GM19240 (cell line): ENCODE data around the gene SHMT1.
"Not testable (repeated sequence)": the region's sequence is repeated elsewhere in the genome, so short reads cannot be mapped to it uniquely, and the experiment has no call there.

Experiments used
- DNase-seq: peaks from one replicate; pipeline ENCODE4 v3.0.0; 2011; ENCODE audit warnings: low spot score; ENCODE audit not compliant: insufficient read length

The SHMT1 gene

DNA sequence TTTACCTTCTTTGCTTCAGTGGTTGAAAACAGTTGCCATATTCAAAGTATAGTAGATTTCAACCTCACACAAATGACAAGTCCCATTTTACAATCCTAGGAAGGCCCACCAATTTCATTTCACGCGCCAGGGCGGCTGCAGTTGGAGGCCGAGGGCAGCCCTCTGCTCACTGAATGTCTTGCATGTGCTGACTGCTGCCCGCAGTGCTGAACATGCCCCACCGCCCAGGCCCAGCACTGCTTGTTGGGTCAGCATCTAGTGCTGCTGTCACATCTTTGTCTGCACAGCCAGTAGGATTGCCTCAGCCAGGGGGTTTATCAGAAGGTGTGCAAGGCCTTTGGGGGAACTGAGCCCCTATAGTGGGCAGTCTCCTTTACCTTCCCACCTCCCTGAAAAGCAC, 36.8 kb downstream of the SHMT1 start:
- no peak for DNase-seq

DNA sequence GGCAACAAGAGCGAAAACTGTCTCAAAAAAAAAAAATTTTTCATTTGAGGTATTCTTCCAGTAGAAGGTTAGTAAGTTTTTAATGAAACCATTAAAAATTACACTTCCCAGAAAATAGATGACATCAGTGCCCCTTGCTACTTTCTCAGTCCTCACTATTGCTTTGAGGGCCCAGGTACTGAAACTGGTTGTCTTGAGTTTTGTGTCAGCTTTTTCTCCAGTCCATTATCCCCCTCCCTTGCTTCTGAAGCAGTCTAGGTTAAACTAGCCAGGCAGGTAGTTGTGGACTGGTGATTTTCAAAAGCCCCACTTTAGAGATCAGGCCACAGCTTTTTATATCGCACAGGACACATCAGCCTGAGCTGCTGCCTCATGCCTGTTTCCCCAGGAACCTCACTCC, 37.3 kb downstream of the SHMT1 start:
- no peak for DNase-seq

DNA sequence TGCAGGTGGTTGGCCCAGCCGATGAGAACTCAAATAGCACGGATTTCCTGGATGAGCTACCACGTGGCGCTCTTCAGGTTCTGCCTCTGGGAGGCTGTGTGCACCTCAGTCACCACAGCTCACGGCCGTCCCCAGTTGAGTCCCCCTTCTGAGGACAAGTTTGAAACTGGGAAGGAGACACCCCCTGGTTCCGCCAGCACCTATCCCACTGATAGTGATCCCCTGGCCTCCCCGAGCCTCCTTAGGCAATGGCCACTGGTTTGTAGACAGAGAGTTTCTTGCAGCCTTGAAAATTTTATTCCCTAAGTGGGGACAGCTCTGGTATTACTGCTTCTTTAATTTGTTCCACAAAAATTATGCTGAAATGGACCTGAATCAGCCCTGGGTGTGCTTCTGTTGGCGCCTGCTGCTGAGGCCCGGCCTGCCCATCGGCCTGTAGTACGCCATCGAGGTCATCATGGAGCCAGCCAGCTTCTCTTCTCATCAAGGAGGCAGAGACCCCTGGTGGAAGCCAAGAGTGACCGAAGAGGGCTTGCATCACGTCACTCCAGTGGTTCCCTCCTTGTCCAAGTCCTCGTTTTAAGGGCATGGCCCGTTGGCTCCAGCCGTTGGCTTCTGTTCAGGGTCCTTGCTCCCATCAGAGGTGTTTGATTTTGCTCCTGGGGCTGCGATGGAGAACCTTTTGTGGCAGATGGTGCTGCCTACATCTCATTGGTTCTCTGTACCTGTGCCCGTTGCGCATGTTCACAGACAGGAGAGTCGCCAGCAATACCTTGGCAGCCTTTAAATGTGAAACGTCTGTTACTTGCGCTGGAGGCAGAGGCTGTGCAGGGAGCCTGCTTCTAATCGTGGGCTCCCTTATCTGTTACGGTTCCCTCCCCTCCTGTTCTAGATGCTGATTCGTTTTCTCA, 39.0 kb downstream of the SHMT1 start:
- no peak for DNase-seq

DNA sequence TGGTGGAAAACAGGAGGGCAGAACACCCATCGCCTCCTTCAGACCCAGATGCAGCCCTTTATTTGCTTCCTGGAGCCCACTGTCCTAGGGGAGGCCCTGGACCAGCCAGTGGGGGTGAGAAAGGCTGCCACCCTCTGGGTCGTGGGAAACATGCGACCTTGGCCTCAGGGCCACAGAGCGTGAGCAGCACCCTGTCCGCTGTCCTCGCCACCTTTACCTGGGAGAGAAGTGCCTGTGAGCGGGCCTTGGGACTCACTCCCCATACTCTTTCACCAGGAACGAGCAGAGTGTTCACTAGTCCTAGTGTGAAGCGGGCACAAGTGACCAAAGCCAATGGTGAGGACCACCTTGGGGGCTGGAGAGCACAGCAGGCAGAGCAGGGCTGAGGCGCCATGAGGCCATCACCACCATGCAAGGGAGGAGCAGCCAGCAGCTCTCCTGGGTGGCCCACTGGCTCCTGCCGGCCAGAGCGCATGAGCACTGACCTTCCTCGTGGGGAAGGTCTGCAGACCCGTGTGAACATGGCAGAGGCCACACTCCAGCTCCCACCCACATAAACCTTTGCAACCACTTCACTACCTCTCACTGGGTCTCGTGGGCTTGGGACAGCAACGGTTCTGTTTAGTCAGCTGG, 39.7 kb downstream of the SHMT1 start:
- DNase-seq, result no peak

DNA sequence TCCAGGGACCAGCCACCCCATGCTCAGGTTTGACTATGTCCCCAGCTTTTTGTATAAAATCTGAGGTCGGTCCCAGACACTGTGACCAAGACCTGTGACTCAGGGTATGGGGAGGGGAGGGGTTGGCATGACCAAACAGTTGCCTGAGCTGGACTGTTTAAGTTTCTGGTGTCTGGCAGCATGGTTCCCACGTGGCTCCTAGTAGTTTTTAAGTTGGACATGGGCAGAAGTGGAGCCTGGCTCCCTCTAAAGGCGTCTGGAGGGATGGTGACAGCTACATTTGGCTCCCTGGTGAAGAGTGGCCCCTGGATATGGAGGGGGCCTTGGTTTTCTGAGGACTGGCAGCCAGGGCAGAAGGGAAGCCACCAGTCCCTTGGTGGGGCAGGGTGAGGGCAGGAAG, 40.3 kb downstream of the SHMT1 start:
- no peak for DNase-seq

DNA sequence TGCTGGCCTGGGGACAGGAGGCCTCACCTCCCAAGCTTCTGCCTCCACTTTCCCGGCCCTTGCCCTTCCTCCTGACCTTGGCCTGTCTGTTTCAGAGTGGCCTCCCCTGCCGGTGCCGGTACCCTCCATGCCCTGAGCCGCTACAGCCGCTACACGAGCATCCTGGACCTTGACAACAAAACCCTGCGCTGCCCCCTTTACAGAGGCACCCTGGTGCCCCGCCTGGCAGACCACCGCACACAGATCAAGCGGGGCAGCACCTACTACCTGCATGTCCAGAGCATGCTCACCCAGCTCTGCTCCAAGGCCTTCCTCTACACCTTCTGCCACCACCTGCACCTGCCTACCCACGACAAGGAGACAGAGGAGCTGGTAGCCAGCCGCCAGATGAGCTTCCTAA, 40.8 kb downstream of the SHMT1 start:
- no peak for DNase-seq

DNA sequence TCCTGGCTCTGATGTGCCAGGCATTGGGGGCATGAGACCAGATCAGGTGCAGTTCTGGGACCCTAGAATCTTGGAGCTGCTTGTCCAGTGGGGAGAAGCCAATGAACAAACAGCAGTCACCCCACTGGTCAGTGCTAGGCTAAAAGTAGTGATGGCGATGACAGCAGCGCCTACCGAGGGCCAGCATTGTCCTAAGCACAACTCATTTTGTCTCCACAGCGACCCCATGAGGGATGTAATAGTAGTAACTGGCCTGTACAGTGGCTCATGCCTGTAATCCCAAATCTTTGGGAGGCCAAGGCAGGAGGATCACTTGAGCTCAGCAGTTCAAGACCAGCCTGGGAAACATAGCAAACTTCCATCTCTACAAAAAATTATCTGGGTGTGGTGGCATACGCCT, 42.0 kb downstream of the SHMT1 start:
- no peak for DNase-seq

DNA sequence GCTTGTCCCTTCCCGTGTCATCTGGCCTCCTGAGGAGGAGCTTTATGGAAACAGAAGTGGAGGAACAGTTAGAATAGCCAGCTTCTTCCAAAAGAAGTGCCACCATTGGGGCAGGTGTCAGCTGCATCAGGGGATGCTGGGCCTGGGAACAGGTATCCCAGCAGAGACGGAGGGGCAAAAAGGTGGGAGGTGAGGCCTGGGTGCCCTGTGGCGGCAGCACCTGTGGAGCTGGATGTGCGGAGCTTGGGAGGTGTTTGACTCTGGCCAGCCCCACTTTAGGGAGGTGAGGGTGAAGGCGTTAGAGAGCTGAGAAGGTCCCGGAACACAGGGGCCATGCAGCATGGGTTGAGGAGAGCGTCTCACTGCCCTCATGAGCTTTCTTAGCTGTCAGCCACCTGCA, 43.0 kb downstream of the SHMT1 start:
- no peak for DNase-seq

DNA sequence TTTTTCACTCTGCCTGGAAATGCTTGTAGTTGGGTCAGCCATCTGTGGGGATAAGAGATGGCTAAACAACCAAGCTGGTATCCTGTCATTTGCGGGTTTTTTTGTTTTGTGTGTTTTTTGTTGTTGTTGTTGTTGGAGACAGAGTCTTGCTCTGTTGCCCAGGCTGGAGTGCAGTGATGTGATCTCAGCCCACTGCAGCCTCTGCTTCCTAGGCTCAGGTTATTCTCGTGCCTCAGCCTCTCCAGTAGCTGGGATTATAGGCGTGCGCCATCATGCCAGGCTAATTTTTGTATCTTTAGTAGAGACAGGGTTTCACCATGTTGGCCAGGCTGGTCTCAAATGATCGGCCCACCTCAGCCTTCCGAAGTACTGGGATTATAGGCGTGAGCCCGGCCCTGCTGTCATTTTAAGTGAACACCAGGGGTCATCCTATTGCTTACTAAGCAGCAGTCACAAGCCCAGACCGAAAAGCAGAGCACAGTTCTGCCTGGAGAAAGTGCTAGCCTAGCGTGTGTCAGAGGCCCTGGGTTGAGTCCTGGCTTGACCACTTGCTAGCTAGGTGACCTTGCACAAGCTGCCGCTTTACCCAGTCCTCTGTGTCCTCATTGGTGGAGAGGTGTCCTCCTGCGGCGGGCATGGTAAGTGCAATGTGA, 43.6 kb downstream of the SHMT1 start:
- no peak for DNase-seq

DNA sequence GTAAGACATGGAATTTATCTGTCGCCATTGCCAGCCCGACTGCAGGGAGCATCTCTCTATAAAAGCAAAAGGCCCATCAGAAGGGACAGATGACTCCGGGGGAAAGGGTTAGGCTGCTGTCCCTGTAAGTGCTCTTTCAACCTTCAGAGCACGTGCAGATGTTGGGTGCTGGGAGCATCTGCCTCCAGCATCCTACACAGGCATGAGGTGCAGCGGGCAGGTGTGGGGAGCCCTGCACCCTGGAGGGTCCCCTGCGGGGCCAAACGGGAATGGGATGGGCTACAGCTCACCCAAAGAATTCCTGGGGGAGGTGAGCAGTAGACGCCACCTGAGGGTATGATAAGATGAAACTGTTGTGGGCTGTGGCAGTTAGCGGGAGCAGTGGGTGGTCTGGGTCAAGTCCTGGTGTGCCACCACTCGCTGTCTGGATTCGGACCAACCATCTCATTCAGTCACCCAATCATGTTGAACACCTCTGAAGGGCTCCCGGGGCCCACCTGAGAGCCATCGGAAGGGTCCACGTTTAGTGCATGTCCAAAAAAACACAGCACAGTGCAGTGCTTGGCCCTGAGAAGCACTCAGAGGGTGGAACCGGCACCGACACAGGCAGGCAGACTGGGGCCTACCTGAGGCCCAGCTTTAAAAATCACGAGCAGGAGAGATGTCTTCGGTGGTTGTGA, 44.4 kb downstream of the SHMT1 start:
- DNase-seq, result no peak

DNA sequence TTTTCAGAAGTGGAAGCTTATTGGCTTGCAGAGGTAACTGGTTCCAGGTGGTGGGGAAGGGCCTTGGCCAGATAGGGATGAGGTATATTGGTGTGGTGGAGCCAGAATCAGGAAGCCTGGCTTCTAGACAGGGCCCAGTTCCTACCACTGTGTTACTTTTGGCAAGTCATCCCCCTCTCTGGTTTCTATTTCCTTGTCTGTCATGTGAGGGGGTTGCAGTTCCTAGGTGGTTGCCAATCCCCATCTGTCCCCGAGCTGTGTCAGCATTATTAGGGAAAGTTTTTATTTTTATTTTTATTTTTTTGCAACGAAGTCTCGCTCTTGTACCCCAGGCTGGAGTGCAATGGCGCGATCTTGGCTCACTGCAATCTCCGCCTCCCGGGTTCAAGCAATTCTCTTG, 45.2 kb downstream of the SHMT1 start:
- no peak for DNase-seq

DNA sequence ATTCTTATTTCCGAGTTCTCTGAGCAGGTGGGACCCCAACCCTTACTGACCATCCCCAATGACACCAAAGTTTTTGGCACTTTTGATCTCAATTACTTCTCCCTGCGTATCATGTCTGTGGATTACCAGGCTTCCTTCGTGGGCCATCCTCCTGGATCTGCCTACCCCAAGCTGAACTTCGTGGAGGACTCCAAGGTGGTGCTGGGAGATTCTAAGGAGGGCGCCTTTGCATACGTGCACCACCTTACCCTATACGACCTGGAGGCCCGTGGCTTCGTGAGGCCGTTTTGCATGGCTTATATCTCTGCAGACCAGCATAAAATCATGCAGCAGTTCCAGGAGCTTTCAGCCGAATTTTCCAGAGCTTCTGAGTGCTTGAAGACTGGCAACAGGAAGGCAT, 47.4 kb downstream of the SHMT1 start:
- DNase-seq, result no peak

DNA sequence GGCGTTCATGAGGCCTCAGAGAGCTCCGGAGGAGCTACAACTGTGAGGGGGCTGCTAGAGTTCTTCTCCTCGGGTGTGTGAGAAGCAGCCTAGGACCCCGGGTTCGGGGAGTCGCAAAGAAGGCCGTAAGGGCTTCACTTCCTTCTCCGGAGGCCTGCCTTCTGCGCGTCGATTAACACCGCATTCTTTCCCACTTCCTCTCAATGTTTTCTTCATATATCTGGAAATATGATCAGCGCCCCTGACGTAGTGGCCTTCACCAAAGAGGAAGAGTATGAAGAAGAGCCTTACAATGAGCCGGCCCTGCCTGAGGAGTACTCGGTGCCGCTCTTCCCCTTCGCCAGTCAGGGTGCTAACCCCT, 47.8 kb downstream of the SHMT1 start:
- no peak for DNase-seq

DNA sequence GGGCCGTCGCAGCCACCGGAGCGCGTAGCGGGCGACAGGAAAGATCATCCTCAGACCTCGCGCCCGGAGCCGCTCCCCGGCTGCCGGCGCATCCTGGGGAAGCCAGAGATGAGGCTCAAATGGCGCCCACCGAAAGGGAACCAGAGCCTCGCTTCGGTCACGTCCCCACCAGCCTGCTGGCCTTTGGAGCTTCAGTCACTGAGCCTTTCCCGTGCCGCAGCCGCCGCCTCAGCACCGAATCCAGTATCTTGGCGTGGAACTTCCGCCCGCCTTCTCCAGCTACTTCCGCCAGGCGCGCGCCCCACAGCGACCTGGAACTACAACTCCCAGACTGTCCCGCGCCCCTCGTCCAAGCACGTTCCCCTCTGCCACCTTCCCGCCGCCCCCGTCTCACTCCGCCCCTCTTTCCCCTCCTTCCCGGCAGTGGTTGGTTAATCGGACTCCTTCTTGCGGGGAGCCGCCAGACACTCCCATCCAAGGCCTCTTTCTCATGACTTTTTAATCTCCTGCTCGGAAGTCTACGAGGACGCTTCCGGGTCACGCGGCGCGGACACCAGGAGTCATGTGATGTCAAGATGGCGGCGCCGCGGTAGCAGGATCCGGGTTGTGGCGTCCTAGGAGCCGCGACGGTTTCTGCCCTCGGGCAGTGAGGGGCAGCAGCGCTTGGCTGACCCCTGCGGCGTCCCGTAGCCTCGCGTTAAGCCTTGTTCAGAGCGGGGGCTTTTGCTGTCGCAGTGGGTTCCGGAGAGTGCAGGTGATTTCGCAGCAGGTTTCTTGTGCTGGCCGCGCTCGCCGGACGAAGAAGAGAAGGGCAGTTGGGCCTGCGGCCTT, 48.4 kb downstream of the SHMT1 start, which contains the start of the genes SMCR8 and TOP3A:
Gene SMCR8, plus strand, starts transcription at position 563 of the 831 bp plus-strand sequence. CDS start 497 bp downstream, outside the sequence.
Gene TOP3A, minus strand, starts transcription at position 264 of the 831 bp plus-strand sequence. Its CDS starts 216 bp downstream, at position 48.
- peak; percentile 82 for DNase-seq

DNA sequence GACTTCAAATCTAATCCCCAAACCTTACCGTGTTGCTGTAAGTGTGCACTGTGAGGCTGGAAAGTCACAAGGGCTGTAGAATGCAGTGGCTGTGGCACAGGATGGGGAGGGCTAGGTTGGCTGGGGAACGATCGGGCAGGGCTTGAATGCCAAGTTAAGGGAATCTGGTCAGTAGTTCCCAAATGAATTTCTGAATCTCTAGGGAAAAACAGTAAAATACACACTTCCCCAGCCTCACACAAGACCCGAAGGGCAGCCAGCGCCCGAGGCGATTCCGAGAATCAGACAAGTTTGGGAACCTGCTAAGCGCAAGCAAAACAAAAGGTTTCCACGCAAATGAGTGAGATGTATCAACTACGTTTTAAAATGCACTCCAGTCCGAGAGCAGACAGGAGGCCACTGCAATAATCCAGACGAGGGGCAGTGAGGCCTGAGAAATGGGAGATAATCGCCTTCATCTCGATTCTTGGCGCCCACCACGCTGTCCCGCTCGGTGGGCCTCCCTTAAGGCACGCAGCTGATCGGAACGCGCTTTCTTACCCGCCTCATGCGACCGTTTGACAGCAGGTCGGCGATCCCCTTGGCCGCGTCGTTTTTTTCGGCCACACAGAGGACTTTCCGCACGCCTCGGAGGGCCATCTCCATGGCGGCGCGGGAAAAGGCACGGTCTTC, 49.2 kb downstream of the SHMT1 start:
- DNase-seq, result no peak

DNA sequence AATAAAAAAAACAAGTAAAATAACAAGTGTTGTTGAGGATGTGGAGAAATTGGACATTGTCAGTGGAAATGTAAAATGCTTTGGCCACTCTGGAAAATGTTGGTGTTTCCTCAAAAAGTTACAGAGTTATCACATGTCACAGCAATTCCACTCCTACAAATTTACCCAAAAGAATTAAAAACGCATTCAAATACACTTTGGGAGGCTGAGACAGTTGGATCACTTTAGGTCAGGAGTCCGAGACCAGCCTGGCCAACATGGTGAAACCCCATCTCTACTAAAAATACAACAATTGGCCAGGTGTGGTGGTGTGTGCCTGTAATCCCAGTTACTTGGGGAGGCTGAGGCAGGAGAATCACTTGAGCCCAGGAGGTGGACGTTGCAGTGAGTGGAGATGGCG, 54.1 kb downstream of the SHMT1 start:
- DNase-seq, result no peak

DNA sequence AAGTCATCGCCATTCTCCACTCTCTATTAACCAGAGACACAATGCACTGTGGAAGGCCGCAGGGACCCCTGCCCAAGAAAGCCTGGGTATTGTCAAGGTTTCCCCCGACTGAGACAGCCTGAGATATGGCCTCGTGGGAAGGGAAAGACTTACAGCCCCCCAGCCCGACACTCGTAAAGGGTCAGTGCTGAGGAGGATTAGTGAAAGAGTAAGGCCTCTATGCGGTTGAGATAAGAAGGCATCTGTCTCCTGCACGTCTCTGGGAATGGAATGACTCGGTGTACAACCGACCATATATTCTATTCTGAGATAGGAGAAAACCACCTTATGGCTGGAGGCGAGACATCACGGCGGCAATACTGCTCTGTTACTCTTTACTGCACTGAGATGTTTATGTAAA, 60.1 kb downstream of the SHMT1 start:
- DNase-seq, result not testable (repeated sequence)

DNA sequence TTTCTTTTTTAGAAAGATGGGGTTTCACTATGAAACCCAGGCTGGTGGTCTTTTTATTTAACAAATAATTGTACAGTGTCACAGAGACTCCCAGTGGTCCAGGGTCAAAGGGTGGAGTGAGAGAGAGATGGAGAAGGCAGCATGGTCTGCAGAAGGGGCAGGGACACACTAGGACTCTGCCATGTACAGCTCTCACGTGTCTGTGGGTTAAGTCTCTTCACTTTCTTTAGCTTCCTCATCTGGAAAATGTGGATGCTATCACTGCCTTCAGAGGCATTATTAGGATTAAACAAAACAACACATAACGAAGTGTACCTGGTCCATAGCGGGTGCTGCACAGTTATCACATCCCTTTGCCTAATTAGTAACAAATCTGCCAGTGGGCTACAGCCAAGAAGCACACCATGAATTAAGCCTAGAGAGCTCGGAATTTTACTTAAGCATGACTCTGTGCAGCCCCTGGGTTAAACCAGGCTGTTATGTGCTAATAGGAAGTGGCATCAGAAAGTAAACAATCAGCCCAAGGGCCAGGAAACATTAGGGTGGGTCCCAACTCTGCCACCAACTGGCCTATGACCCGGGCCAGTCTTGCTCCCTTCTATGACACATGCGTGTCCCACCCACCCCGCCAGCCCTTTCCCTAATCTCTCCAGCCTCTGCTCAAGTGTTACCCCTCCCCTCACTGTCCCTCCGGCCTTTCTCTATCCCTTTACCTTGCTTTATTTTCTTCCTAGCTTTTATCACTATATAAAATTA, 62.4 kb downstream of the SHMT1 start:
- no peak for DNase-seq

DNA sequence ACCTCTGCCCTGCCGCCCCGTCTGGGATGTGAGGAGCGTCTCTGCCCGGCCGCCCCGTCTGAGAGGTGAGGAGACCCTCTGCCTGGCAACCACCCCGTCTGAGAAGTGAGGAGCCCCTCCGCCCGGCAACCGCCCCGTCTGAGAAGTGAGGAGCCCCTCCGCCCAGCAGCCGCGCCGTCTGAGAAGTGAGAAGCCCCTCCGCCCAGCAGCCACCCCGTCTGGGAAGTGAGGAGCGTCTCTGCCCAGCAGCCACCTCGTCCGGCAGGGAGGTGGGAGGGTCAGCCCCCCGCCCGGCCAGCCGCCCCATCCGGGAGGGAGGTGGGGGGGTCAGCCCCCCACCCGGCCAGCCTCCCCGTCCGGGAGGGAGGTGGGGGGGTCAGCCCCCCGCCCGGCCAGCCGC, 65.3 kb downstream of the SHMT1 start:
- not testable (repeated sequence) for DNase-seq
